Keratinocyte (primary cell): ENCODE data around the gene DNHD1. TPM values are rescaled to one million over a fixed set of nuclear protein-coding genes. Genes with fewer than 3 reads are reported as not detected.

Source experiments
- DNase-seq: peaks from one replicate; pipeline ENCODE4 v3.0.0-alpha.2; 2011; ENCODE audit warnings: low read depth, missing footprints, low spot score
- FAIRE-seq: peaks from 2 replicates; lab custom pipeline; 2011; peaks lifted over from hg19 to GRCh38; lab: Jason Lieb, UNC
- H2AFZ ChIP-seq: 2 replicates; pipeline ENCODE4 v1.6.0; 2012; ENCODE audit warnings: low read length, control low read depth, inconsistent platforms; ENCODE audit not compliant: control insufficient read depth
- H3K27ac ChIP-seq: 2 replicates; pipeline ENCODE4 v1.5.1; 2011; ENCODE audit warnings: low read length; ENCODE audit not compliant: control insufficient read depth, insufficient read depth
- H3K27me3 ChIP-seq: 3 replicates; pipeline ENCODE4 v1.6.0; 2011; ENCODE audit warnings: low read length; ENCODE audit not compliant: control insufficient read depth, insufficient read depth; ENCODE audit errors: extremely low read depth
- H3K36me3 ChIP-seq, 2 experiments: 2 replicates in 1 of 2; 3 replicates in 1 of 2; pipeline ENCODE4 v1.5.1; 2011; ENCODE audit warnings: low read length in 2 of 2, mild to moderate bottlenecking in 1 of 2; ENCODE audit not compliant: control insufficient read depth in 2 of 2, insufficient read depth in 2 of 2; ENCODE audit errors: extremely low read depth in 1 of 2
- H3K4me1 ChIP-seq: 3 replicates; pipeline ENCODE4 v1.5.1; 2011; ENCODE audit warnings: low read length; ENCODE audit not compliant: control insufficient read depth, insufficient read depth; ENCODE audit errors: extremely low read depth
- H3K4me2 ChIP-seq: 3 replicates; pipeline ENCODE4 v1.6.0; 2011; ENCODE audit warnings: low read depth, low read length; ENCODE audit not compliant: control insufficient read depth, insufficient read depth; ENCODE audit errors: extremely low read depth
- H3K4me3 ChIP-seq, 3 experiments: fragments of 200-600 bp in 1 of 3; sonication (generic) in 1 of 3; 2 replicates in 2 of 3; 3 replicates in 1 of 3; pipeline ENCODE4 v1.5.1; 2011 to 2016; ENCODE audit warnings: low read length in 3 of 3, mild to moderate bottlenecking in 3 of 3, control low read depth in 2 of 3, inconsistent platforms in 1 of 3, low read depth in 1 of 3, mixed read lengths in 1 of 3, mixed run types in 1 of 3, moderate library complexity in 1 of 3; ENCODE audit not compliant: control insufficient read depth in 2 of 3, insufficient read depth in 2 of 3; ENCODE audit errors: extremely low read depth in 1 of 3
- H3K79me2 ChIP-seq: 2 replicates; pipeline ENCODE4 v1.6.0; 2012; ENCODE audit warnings: low read length; ENCODE audit not compliant: control insufficient read depth, insufficient read depth
- H3K9ac ChIP-seq: 3 replicates; pipeline ENCODE4 v1.6.0; 2011; ENCODE audit warnings: low read length; ENCODE audit not compliant: control insufficient read depth, insufficient read depth; ENCODE audit errors: extremely low read depth
- H3K9me1 ChIP-seq: 3 replicates; pipeline ENCODE4 v1.6.0; 2011; ENCODE audit warnings: low read length; ENCODE audit not compliant: control insufficient read depth, insufficient read depth; ENCODE audit errors: extremely low read depth
- H3K9me3 ChIP-seq: 2 replicates; pipeline ENCODE4 v1.5.1; 2012; ENCODE audit warnings: low read depth, low read length; ENCODE audit not compliant: control insufficient read depth
- H4K20me1 ChIP-seq: 3 replicates; pipeline ENCODE4 v1.6.0; 2011; ENCODE audit warnings: low read length; ENCODE audit not compliant: control insufficient read depth, insufficient read depth; ENCODE audit errors: extremely low read depth
- EZH2 ChIP-seq: IDR thresholded peaks from one replicate; pipeline ENCODE4 v1.6.1; 2012; ENCODE audit warnings: inconsistent platforms, mild to moderate bottlenecking, low read length, moderate library complexity
- dilution Hi-C: fragments of 300-500 bp; cut with MboI; formaldehyde crosslinking; loops from one replicate; pipeline ENCODE4 v1.7.0; 2020; ENCODE audit warnings: low sequenced_read_pairs; ENCODE audit not compliant: extremely low pct_ligation_motif_present
- polyA plus RNA-seq, 5 experiments: library from polyadenylated mRNA; depleted of rRNA in 3 of 5; stranded (reverse) in 3 of 5; stranded (forward) in 1 of 5; unstranded in 1 of 5; fragments of >200 nt; gene quantifications; 1 replicate in 1 of 5; 2 replicates in 3 of 5; 3 replicates in 1 of 5; pipeline versions ENCODE4 v1.2.1 to v1.2.3, GENCODE V29; 2011 to 2012; ENCODE audit warnings: missing spikeins in 2 of 5, low read depth in 1 of 5, low replicate concordance in 1 of 5
- TF ChIP-seq, protein P1 (sequence below), 3 experiments: IDR thresholded peaks in 1 of 3; conservative IDR thresholded peaks in 1 of 3; optimal IDR thresholded peaks in 1 of 3; 2 replicates in 2 of 3; 3 replicates in 1 of 3; pipeline versions ENCODE3 to v1.5.1; 2011; ENCODE audit warnings: low read length in 3 of 3, mild to moderate bottlenecking in 3 of 3, moderate library complexity in 2 of 3, control low read depth in 1 of 3, inconsistent platforms in 1 of 3; ENCODE audit not compliant: insufficient read depth in 2 of 3; ENCODE audit errors: extremely low read depth in 1 of 3

DNHD1 gene
- polyA plus RNA-seq, 1 donor (not counting 4 experiments of a cell fraction or from before 2014, with no cell fraction given), result 2.9 TPM

DNA sequence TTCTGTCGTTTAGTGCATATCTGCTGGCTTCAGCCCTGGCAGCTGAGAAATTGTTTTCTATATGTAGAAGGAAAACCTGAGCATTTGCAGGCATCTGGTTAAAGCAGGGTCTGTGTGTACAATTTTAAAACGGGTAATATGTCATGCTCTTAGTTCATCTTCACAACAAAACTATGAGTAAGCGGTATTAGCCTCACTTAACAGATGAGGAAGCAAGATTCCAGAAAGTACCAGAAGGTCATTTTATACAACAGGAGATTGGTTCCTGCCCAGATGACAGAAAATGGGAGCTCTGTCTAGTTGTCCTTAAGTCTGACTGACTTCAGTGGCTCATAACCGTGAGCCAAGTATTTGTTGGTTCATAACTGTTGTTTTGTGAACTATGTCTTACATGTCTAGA, 14.6 kb upstream of the DNHD1 start:
- H3K9ac ChIP-seq, result peak overlapping the region; percentile 97
- H3K4me2 ChIP-seq, result peak overlapping the region; percentile 96
- FAIRE-seq, result no peak
- H4K20me1 ChIP-seq, result no peaks in the 10 kb centered on the region
- H3K4me3 ChIP-seq, result peak overlapping the region; percentile 84 to 97 (median 94)
- peaks cover 55% of the 10 kb centered on the region for H3K79me2 ChIP-seq
- DNase-seq, result no peak
- no peaks in the 10 kb centered on the region for H3K9me3 ChIP-seq
- H3K27ac ChIP-seq, result peak overlapping the region; percentile 95
- H2AFZ ChIP-seq, result no peak overlapping the region
- peaks cover 34 to 49% of the 10 kb centered on the region in 2 experiments for H3K36me3 ChIP-seq
- peaks cover 3% of the 10 kb centered on the region for H3K9me1 ChIP-seq
- H3K4me1 ChIP-seq, result peaks cover 17% of the 10 kb centered on the region
- dilution Hi-C loops, result no loop called here
- TF ChIP-seq, protein P1, sequence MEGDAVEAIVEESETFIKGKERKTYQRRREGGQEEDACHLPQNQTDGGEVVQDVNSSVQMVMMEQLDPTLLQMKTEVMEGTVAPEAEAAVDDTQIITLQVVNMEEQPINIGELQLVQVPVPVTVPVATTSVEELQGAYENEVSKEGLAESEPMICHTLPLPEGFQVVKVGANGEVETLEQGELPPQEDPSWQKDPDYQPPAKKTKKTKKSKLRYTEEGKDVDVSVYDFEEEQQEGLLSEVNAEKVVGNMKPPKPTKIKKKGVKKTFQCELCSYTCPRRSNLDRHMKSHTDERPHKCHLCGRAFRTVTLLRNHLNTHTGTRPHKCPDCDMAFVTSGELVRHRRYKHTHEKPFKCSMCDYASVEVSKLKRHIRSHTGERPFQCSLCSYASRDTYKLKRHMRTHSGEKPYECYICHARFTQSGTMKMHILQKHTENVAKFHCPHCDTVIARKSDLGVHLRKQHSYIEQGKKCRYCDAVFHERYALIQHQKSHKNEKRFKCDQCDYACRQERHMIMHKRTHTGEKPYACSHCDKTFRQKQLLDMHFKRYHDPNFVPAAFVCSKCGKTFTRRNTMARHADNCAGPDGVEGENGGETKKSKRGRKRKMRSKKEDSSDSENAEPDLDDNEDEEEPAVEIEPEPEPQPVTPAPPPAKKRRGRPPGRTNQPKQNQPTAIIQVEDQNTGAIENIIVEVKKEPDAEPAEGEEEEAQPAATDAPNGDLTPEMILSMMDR (optimal IDR thresholded peaks at IDR 0.05 in 1 of 3, IDR thresholded peaks at IDR 0.05 in 1 of 3, conservative IDR thresholded peaks at IDR 0.05 in 1 of 3; ENCODE audit: extremely low read depth in 1 of 3, insufficient read depth in 2 of 3, low read length in 3 of 3), result no peak
- TF ChIP-seq EZH2, result no peak
- no peaks in the 10 kb centered on the region for H3K27me3 ChIP-seq

DNA sequence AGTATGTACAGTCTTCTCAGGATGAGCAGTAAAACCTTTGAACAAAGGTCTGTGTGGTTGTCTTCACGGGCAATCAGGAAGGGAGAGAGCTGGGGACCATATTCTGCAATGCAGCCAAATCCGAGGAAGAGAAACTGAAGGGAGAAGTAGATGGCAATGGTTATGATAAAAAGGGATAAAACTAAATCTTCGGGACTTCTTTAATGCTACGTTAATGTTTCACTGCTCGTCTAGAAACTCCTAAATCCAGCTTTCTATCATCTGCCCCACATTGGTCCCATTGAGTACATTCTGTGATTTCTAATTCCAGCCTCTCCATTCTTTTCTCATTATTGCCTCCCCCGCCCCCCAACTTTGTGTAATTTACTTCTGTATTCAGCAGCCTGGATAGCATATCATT, 14.1 kb upstream of the DNHD1 start:
- Histone ChIP-seq H3K4me3 (no peak overlapping the region), H3K27ac (peak overlapping the region; percentile 95)

More for the DNA sequence above, 14.1 kb upstream of the DNHD1 start:
- H2AFZ ChIP-seq, result no peak overlapping the region
- FAIRE-seq (no peak), DNase-seq (no peak)
- H3K27me3 ChIP-seq, result no peaks in the 10 kb centered on the region
- TF ChIP-seq, protein P1 (optimal IDR thresholded peaks at IDR 0.05 in 1 of 3, IDR thresholded peaks at IDR 0.05 in 1 of 3, conservative IDR thresholded peaks at IDR 0.05 in 1 of 3; ENCODE audit: extremely low read depth in 1 of 3, insufficient read depth in 2 of 3, low read length in 3 of 3), result no peak
- no peak for TF ChIP-seq EZH2
- peaks cover 55% of the 10 kb centered on the region for H3K79me2 ChIP-seq
- dilution Hi-C loops, result no loop called here
- no peaks in the 10 kb centered on the region for H3K9me3 ChIP-seq
- peaks cover 17% of the 10 kb centered on the region for H3K4me1 ChIP-seq
- no peaks in the 10 kb centered on the region for H4K20me1 ChIP-seq
- H3K4me2 ChIP-seq, result no peak overlapping the region
- H3K9ac ChIP-seq, result no peak overlapping the region
- H3K9me1 ChIP-seq, result peaks cover 3% of the 10 kb centered on the region
- H3K36me3 ChIP-seq, result peaks cover 30 to 44% of the 10 kb centered on the region in 2 experiments
